ENCODE results near the gene CATSPER3.

GRCh38 chr5:135012951-135013391 is 45.3 kb downstream of the CATSPER3 start:
- no peak for TF ChIP-seq CTCF (IDR thresholded peaks at IDR 0.05)
- TF ChIP-seq POLR2A (IDR thresholded peaks at IDR 0.05), result no peak
